Measurements from ENCODE around the gene TRAF1.

The TRAF1 gene

DNA sequence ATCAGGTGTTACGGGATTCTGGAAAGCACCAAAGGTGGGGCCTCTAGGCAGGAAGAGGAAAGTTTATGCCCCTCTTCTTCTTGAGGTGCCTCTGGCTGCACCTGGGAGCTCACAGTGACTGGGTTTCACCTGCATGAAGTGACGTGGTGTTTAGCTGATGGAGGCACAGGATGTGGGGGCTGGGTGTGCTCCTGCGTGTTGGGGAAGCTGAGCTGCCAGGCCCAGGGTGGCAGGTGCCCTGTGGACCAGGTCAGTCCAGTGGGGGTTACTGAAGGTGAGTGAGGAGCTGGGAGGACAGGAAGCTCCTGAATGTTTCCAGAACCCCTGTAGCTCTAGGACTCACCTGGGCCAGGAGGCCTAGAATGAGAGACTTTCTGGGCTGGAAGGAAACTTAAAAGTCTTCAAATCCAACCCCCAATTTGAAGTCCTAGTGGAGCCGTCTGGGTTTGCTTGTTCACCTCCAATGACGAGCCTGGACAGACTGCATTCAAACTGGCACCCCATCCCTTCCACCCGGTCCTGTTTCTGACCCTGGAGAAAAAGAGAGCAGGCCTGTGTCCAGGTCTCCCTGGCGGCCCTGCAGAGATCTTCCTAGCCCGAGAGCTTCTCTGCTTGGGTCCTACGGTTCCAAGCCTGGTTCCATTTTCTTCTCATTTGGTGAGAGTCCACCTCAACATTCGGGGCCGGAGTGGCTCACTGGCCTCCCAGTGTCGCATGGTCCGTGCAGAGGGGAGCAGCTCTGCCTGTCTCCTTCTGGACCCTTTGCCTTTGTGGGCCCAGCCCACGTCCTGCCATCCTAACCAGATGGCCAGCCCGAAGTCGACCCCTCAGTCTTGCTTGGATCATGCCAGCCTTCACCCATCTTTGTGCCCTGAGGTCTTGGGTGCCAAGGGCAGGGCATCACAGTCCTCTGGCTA is 22.3 kb downstream of the TRAF1 start:
- no peak for DNase-seq

DNA sequence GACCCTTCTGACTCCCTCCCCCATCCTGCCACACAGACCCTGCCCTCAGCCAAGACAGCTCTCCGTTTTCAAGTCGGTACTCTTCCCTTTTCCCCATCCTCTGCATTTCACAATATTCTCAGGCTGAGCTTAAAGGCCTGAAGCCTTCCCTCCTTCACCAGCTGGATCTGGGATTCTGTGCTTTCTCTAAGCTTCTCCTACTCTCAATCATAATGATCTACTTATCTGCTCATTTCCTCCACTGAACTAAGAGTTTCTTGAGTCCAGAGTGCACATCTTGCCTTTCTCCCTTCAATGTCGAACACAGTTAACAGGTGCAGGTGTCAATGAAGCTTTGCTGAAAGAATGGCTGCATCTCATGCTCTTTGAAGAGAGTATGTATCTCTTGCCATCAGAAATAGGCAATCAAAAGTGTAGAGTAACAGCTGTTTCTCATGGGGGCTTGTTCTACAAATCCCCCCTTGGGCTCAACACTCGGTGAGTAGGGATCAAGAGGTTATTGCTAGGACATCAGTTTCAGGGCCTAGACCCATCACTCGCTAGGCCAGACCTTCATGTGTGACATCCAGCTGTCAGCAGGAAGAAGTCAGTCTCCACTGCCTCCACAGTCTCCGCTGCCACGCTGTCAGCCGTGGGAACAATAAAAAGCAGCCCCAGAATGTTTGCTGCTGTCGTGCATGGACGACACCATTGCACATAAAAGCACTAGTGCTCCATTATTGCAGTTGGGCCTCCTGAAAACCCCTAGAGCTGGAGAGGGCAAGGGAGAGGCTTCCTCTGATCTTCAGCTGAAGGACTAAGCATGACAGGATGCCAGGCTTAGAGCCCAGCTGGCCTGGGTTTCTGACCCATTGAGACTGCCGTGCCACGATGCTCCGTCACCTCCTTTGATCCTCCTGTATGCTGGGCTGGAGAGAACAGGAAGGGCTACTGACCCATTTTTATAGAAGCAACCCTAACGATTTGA is 23.7 kb downstream of the TRAF1 start:
- DNase-seq = no peak

DNA sequence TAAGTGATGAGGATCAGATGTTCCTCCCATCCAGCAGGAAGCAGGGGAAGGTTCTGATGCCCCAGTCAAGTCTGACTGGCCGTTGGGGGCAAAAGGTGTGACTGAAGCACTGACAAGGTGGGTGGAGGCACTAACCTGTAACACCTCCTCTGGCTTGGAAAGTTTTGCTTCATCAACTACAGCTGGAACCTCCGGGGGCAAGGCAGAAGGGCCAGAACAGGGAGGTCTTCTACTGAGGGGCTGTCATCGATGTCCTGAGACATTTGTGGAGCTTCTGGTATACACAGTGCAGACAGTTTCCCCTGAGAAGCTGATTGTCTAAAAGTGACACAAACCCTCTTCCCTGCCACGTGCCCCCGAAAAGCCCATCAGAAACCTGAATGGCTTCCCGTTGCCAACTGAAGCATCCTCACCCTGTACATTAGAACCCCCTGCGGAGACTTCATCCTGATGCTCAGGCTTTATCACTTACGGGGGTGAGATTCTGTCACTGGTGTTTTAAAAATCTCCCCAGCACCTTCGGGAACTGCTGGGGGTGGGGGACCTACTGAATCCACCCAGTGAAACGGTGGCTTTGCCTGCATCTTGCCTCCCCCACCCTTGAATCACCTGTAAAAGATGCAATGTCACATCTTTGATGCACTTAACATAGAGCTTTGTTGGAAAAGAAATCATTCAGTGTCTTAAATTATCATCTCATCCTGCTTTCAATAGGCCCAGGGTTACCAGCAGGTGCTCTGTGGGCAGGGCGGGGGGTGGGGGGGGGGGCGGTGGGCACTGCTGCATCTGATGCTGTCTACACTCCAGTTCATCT is 24.6 kb downstream of the TRAF1 start:
- no peak for DNase-seq

DNA sequence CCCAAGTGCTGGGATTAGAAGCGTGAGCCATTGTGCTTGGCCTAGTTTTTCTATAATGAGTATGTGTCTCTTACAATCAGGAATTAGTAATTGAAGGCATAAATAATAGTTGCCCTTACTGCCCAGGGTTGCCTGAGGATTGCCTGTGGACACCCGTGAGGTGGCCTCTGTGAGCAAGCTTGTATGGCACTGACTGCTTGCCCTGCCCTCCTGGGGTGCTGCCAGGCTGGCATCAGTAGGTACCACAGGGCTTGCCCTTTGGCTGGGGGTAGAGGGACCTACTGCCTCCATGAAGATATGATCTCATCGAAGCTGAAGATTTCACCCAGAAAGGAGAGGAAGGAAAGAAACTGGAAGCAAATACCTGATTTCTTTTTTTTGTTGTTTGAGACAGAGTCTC is 25.8 kb downstream of the TRAF1 start:
- DNase-seq = no peak

DNA sequence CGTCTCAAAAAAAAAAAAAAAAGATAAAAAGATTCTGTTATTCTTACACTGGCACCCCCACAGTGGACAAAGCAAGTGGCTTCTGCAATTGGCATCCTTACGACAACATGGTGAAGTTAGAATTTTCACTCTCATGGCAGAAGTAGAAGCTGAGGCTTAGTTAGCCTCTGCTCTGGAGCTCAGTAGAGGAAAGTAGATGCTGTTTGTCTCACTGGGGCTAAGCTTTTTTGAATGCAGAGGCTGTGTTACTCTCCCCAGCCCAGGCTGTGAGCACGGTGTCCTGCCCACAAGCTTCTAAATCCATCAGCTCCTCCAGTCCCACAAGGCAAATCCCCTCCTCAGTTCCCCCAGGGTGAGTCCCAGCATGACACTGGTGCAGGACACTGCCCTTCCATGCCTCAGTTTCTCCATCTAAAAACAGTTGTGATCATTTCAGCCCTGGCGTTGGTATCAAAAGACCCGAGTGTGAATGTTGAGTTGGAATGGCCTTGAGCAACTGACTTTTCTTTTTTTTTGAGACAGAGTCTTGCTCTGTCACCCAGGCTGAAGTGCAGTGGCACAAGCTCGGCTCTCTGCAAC is 27.0 kb downstream of the TRAF1 start:
- DNase-seq = no peak

DNA sequence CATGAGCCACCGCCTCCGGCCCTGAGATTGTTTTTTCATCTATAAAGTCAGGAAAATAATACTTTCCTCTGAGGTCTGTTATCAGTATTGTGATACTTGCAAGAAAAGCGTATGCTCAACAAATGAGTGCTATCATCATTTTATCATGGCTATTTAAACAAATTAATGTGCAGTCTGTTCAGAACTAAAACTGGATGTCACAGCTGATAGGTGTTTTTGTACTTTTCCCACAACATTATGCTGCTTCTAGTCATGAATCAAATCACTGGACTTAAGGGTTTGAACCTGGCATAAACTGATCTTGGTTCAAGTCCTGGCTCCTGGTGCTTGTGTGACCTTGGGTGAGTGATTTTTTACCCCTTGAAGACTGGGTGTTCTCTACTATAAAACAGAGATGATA is 28.2 kb downstream of the TRAF1 start:
- no peak for DNase-seq

DNA sequence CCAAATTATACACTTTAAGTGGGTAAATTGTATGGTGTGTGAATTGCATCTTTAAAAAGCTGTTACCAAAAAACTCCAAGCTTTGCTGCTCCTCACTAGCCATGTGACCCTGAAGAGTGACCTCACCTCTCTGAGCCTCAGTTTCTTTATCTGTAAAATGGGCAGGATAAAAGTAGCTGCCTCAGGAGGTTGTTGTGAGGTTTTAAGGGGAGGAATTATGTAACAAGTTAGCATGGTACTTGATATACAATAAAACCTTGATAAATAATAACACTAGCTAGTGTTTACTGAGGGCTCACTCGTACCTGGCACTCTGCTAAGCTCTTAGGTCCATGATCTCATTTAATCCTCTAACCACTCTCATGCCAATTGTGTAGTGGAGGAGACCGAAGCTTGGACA is 30.6 kb downstream of the TRAF1 start:
- no peak for DNase-seq

DNA sequence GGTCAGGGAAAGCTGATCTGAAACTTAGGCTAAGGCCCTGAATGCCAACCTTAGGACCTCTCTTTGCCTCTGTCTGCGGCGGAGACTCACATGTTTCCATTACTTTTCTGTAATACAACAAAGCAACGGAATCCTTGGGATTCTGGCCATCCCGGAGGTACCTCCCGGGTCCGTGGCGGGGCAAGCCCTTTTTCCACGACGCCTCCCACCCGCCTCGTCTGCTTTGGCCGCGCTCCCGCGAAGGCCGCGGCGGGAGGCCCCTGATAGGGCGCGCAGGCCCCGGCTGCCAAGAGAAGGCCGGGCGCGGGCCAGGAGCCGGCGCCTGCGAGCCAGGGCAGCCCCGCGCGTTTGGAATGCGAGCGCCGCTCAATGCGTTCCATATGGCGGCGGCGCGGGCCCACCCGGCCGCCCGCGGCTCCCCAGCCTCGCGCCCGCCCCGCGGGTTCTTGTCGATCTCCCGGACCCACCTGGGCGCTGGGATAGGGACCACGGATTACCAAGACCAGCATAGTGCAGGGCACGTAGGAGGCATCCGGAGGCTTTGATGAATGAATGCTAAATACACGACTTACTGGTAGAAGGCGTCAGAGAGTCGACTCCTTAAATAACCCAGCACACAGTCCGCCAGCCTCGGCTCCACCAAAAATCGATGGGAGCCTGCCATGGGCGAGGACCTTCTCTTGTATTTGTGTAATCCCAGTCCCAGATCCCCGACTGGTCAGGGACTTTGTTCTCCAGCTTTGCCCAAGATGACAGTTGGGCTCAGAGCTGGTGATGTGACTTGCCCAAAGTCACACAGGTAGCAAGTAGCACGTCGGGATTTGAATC is 32.1 kb downstream of the TRAF1 start:
- no peak for DNase-seq

DNA sequence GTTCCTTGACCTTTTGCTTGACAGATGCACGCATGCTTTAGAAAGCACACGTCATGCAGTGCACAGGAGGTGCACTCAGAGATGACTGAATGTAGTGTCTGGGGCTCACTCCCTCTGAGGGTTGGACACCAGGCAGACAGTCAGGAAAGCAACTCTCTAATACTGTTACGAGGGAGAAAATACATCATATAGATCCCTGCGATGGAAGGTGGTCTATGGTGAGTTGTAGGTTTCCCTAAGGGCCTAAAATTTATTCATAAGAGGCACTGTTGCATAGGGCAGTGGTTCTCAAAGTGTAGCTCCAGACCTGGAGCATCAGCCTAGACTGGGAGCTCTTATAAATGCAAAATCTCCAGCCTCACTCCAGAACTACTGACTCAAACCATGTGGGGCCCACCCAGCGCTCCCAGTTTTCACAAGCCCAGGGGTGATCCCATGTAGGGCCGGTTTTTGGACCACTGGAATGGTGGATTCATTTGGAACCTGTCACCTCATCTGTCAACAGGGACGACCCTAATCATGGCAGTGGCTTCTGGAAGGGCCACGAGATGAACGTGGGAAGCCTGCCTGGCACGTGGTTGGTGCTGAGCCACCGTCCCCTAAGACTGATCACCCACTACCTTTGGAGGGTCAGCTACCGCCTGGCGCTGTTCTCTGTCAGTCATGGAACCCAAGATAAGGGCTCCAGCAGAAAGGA is 32.8 kb downstream of the TRAF1 start:
- DNase-seq = no peak

DNA sequence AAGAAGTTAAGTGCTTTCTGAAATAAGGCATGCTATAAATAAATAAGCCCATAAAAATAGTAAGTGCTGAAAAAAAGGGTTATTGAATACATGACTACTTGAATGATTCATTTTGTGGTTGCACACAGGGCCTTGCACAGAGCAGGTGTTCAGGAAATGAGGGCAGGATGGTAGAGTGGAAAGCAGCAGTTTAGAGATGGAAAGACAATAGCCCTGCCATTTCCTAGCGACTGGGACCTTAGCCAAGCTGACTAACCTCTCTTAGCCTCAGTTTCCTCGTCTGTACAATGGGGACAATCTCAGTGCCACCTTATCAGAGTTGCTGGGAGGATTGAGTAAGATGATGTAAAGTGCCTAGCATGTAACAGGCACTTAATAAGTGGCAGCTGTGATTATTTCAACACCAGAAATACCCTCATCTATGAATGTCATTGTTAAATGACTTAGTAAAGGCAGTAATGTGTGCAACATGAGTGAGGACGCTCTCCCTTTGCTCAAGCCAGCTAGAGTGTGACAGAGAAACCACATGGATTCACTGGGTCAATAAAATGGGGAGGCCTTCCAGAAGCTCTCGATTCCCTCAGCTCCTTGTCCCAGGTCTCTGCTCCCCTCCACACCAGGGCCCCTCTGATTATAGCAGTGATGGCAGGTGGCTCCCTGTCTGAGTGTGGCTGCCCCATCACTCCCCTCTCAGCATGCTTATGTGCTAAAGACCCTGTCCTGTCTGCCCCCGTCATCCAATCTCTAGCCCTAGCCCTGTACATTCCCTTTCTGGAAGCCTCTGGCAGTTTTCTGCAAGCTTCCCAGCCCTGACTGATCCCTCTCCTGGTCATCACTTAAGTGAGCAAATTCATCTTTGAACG is 33.6 kb downstream of the TRAF1 start:
- DNase-seq = no peak

DNA sequence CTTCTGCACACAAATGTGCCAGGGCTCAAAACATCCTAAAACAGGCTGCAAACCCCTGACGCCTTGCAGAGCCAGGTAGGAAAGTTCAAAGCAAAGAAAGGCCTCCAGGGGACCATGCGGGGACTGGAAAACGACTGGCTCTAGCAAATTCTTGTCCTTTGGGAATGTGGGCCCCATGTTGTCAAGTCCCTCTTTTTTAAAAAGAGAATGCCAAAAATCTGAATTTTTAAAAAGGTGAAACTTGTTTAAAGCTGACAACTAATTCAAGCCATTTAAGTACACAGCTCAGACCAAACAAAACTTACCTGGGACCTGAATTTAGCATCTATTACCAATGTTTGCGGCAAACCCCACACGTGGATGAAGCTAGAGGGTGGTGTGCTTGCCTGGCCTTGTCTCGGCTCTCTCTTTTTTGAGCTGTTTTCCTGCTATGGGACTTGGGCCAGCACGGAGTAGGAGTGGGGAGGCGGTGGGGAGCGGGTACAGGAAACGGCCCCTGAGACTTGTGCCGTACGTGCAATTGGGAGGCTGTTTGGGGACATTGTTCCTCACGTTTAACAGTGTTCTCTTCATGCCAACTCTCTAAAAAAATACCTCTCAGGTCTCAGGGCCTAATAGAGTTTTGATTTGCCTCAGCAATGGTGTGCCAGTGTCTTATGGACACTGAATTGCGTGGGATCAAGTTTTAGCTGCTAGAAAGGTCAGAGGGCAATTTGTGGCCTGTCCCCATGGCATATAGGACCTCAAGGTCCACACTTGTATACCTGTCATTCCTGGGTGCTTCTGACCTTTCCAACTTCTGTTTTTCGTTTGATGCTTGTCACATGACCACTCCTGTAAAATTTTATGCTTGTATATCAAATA is 34.5 kb downstream of the TRAF1 start:
- no peak for DNase-seq

DNA sequence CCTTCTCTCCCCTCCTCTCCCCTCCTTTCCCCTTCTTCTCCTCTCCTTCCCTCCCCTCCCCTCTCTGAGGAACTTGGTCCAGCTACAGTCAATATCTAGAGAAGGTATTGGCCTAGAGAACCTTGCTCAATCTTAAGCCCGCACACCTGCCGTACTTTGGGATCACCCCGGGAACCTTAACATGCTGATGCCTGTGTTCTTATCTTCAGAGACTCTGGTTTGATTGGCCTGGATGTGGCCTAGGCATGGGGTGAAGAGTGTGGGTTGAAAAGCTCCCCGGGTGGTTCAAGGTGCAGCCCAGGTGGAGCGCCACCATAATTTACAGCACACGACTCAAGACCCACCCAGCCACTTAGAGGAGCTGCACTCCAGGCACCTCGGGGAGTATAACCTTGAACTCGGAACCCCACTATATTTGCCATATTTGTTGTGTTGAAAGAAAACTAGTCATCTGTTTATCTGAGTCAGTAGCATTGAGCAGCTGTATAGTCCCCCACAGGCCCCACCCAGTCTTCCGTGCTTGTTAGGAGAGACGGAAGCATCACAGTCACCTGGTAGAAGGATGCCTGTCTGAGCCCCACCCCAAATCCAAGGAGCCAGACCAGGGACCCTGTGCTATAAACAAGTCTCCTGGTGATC is 35.2 kb downstream of the TRAF1 start:
- DNase-seq = no peak

DNA sequence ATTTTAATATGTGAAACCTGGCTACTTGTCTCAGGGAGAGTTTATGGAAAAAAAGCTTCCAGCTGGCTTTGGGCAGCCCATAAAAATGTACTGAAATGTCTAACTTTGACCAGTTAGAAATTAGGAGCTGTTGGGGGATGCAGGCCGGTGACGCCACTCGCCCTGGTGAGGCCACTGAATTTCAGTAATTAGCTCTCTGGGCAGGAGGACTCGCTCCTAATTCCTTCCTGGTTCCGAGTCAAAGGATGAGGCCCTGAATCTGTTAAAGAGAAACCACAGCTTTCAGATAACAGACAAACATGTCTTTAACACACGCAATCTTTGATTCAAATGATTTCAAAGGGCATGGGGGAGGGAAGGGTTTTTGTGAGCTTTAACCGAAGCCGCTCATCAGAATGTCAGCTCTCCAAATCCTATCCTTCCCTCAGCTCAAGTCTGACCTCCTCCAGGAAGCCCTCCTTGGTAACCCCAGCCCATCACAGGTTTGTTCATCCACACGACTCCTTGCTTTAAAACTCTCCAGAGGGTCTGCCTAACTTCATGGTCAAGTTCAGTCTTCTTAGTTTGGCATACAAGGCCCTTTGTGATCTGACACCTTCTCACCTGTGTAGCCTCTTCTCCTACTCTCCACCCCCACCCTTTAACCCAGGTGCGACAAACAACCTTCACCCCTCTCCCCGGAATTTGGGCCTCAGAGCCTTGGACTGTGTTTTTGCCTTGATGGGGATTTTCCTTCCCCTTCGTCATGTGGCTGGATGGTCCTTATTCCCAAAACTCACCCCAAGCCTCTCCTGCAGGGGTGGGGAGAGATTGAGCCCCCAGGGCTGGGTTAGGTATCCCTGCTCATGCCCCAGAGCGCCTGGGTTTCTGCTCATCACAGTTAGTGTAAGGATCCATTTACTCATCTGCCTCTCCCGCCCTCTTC is 36.0 kb downstream of the TRAF1 start:
- DNase-seq = no peak

DNA sequence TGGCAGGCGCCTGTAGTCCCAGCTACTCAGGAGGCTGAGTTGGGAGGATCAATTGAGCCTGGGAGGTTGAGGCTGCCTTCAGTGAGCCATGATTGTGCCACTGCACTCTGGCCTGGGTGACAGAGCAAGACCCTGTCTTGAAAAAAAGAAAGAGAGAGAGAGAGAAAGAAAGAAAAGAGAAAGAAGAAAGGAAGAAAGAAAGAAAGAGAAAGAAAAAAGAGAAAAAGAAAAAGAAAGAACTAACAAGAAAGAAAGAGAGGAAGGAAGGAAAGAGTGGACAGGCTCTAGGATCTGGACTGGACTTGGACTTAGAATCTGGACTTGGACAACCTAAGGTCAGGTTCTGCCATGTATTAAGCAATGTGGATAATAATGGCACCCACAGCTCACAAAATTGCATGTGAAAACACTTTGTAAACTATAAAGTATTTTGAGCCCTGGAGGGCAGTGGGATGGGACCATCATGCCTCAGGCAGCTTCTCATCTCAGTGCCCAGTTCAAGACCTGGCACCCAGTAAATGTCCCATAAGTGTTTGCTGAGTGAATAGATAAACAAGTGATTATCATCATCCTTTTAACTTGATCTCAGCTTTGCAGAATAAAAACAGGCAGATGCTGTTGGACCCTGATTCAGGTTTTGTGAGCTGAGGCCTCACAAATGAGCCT is 36.9 kb downstream of the TRAF1 start:
- no peak for DNase-seq

DNA sequence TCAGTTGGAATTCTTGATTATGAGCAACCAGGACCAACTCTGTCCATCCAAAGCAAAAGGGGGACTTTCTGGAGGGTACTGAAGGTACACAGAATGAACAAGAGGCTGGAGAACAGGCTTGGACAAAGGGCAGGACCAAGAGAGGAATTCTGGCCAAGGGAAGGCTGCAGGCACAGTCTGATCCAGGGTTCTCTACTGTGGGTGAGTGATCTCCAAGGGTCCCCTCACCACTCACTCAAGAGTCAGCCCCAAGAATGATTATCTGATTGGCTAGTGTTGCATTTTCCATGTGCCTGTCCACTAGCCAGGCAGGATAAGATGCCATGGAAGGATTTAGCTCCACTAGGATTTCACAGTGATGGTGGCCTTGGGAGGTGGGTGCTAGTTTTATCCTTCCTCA is 38.0 kb downstream of the TRAF1 start:
- no peak for DNase-seq

DNA sequence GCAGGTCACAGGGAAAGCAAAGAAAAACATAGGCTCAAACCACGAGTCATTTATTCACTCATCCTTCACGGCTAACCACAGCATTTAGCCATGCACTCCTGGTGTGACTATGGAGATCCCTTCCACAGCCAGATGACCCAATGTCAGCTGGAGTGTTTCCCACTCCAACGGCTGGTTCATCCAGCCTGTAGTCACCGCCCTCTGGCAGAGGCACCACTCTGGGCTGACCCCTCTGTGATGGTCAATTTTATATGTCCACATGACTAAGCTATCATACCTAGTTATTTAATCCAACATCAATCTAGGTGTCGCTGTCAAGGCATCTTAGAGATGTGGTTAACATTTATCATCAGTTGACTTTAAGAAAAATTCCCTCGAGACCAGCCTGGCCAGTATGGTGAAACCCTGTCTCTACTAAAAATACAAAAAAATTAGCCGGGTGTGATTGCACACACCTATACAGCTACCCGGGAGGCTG is 40.1 kb downstream of the TRAF1 start:
- DNase-seq = no peak

Measured in hippocampal formation (tissue), 2 donors.